Thoracic aorta endothelial cell (primary cell): ENCODE results near the gene STK24. TPM values are rescaled to one million over a fixed set of nuclear protein-coding genes. Genes with fewer than 3 reads are reported as not detected.

ENCODE experiments used
- total RNA-seq: library from RNA; depleted of rRNA; stranded (reverse); fragments of >200 nt; gene quantifications from 2 replicates; pipeline ENCODE4 v1.2.3, GENCODE V29; 2012

The STK24 gene
- total RNA-seq, result 132 and 151 TPM in 2 replicates

GRCh38 chr13:98576963-98577835 lies at the start of gene STK24:
Gene STK24 (minus strand): TSS chr13:98577107. CDS start chr13:98576786, 321 bp downstream.

Other genes starting within 250 kb of the STK24 start
- 0.27 and 0.57 TPM in 2 replicates for gene SLC15A1, start 175.6 kb upstream of the STK24 start, total RNA-seq